GM20000 (cell line): ENCODE data around the gene CDK14.

ENCODE experiments used
- DNase-seq: peaks from one replicate; pipeline ENCODE4 v3.0.0; 2012; ENCODE audit warnings: low spot score
- TF ChIP-seq, protein P1 (sequence below): IDR thresholded peaks from 2 replicates; pipeline ENCODE4 v1.5.1; 2012; ENCODE audit warnings: mild to moderate bottlenecking, control low read depth; ENCODE audit errors: extremely low read depth, missing control alignments

The CDK14 gene

DNA sequence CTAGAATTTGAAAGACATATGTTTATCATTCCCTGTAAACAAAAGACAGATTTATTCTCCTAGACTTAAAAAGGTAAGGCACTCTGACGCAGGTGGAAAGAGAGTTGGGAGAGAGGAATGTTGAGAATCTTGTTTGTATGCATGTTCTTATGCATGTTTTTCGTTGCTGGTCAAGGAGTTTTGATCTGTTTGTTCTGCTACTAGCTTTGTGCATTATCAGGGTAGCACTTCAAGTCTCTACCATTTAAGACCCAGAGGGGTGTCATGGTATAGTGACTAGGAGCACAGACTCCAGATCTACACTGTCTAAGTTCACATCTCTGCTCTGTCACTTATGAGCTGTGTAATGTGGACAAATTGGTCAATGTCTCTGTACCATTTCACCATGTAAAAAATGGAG is 467.9 kb downstream of the CDK14 start:
- DNase-seq = no peak
- TF ChIP-seq, protein P1, sequence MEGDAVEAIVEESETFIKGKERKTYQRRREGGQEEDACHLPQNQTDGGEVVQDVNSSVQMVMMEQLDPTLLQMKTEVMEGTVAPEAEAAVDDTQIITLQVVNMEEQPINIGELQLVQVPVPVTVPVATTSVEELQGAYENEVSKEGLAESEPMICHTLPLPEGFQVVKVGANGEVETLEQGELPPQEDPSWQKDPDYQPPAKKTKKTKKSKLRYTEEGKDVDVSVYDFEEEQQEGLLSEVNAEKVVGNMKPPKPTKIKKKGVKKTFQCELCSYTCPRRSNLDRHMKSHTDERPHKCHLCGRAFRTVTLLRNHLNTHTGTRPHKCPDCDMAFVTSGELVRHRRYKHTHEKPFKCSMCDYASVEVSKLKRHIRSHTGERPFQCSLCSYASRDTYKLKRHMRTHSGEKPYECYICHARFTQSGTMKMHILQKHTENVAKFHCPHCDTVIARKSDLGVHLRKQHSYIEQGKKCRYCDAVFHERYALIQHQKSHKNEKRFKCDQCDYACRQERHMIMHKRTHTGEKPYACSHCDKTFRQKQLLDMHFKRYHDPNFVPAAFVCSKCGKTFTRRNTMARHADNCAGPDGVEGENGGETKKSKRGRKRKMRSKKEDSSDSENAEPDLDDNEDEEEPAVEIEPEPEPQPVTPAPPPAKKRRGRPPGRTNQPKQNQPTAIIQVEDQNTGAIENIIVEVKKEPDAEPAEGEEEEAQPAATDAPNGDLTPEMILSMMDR = no peak

DNA sequence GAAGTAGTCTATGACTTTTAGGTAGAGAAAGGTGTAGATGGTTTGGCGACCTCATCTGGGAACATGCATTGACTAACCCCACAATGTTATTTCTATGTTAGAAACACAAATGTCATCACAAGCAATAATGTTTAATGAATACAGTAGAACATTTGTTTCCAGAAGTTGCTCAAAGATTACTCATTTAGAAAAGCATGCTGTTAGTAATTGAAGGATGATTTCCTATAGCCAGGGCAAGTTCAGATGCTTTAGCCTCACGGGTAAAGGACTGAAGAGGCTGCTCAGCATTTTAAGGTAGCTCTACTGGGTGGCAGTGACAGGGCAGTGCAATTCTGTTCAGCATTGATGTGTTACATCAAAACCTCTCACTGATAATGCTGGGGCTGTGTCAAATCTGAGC is 468.8 kb downstream of the CDK14 start:
- TF ChIP-seq, protein P1 = no peak
- DNase-seq = no peak

DNA sequence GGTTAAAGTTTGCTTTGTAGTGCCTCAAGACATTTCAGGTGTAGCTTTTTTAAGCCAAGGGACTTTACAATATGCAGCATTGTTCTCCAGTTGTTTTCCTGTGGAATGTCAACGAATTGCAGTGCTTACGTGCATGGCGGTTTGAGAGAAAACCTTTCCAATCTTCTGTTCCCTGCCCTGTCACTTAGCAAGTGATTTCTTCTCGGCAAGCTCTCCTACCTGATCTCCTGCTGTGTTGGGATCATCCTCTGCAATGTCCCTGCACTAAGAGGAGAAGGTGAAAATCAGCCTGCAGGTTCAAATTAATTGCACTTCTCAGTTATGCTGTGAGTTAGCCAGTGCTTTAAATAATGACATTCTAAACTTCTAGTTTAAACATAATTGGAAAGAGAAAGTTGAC is 470.5 kb downstream of the CDK14 start:
- TF ChIP-seq, protein P1 = no peak
- DNase-seq = no peak

DNA sequence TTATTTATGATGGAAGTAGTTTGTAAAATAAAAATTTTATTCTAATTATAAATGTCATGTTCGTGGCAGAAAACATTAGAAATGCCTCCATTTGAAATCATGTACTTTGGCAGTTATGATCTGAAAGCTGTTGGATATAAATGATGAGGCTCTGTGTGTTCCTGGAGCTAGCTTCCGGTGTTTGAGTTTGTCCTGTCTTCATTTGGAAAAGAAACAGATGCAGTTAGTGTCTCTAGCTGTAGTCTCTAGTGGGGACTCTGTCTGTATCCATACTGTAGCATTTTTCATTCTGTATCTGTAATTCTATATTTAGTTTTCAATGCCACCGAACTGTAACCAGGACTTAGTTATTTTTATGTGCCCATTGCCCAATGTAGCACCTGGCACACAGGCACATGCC is 471.1 kb downstream of the CDK14 start:
- TF ChIP-seq, protein P1 = no peak
- DNase-seq = no peak

DNA sequence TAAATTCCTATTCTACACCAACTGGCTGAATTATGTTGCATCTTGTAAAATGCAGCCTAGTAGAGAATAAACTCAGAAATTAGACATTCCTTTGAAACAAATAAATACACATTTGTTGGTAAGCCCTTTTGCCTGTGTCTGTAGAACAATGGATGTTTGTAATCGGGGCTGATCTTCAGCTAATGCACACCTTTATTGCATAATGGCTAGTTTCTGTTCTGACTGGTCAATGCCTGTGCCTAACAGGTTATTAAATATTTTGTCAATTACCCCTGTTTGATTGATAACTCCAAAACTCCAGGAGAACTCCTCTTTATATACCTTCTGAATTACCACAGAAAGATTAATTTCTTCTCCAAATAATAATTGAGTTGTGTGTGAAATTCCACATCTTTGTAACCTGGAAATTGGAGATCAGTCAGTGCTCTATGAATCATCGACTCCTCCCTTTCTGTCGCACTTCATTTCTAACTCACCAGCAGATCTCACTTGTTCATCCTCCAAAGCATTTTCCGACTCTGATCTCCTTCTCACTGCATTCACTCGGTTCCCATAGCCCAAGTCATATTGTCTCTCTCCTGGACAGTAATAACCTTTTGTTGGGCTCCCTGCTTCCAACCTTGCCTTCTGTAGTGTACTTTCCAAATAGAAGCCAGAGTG is 472.1 kb downstream of the CDK14 start:
- TF ChIP-seq, protein P1 = no peak
- no peak for DNase-seq

GRCh38 chr7:91069146-91069545 is 473.0 kb downstream of the CDK14 start:
- TF ChIP-seq, protein P1 = no peak
- DNase-seq = no peak

GRCh38 chr7:91079487-91079886 is 483.4 kb downstream of the CDK14 start:
- TF ChIP-seq, protein P1 = no peak

More at GRCh38 chr7:91079487-91079886, 483.4 kb downstream of the CDK14 start:
- no peak for DNase-seq
